HepG2 (cell line): ENCODE results near the gene MARCHF2. TPM values are rescaled to one million over a fixed set of nuclear protein-coding genes. Genes with fewer than 3 reads are reported as not detected.

Source experiments
- ATAC-seq: fragments of 200-7000 bp; cut with Tn5 transposase; 3 replicates; pipeline ENCODE4 v1.9.1; 2020; ENCODE audit warnings: mild to moderate bottlenecking, moderate library complexity
- BruUV-seq: library from RNA; stranded (reverse); fragments of 400-500 nt; replicated peaks from 2 replicates; lab custom pipeline; 2021; lab: Mats Ljungman, UMichigan
- CTCF ChIA-PET: fragments of 300-600 bp; formaldehyde crosslinking; extraction: SDS; loops from one replicate; lab custom pipeline; 2021; ENCODE audit warnings: low total read pairs, inconsistent platforms, low intra/inter-chr PET ratio; lab: Yijun Ruan, JAX
- POLR2A ChIA-PET: fragments of 350-600 bp; sonication (Branson Sonifier 250); formaldehyde crosslinking; loops from one replicate; lab custom pipeline; 2020; ENCODE audit warnings: antibody characterized with exemption, inconsistent platforms; lab: Yijun Ruan, JAX
- DNase-seq: peaks from one replicate; pipeline ENCODE4 v3.0.0-alpha.2; 2015; ENCODE audit warnings: low spot score
- FAIRE-seq: peaks from 3 replicates; lab custom pipeline; 2011; peaks lifted over from hg19 to GRCh38; lab: Jason Lieb, UNC
- H2AFZ ChIP-seq: one replicate; pipeline ENCODE4 v1.6.1; 2011; ENCODE audit warnings: low read length, inconsistent platforms
- H3K27ac ChIP-seq: fragments of 300-600 bp; 3 replicates; pipeline ENCODE4 v1.8.0; 2011; ENCODE audit warnings: mixed run types, mild to moderate bottlenecking, mixed read lengths, low read length, inconsistent platforms; ENCODE audit not compliant: insufficient read depth; ENCODE audit errors: extremely low read length
- H3K27me3 ChIP-seq, 2 experiments: fragments of 200-600 bp in 1 of 2; 2 replicates in 1 of 2; 3 replicates in 1 of 2; pipeline versions ENCODE4 v1.6.0 to v1.8.0; 2011; ENCODE audit warnings: low read length in 2 of 2, mild to moderate bottlenecking in 2 of 2, moderate library complexity in 2 of 2, inconsistent platforms in 1 of 2; ENCODE audit not compliant: insufficient read depth in 2 of 2, control insufficient read depth in 1 of 2
- H3K36me3 ChIP-seq, 2 experiments: fragments of 200-600 bp in 1 of 2; replicated peaks in 1 of 2; 2 replicates in 1 of 2; 3 replicates in 1 of 2; pipeline versions ENCODE4 v1.5.1 to v1.8.0; 2011; ENCODE audit warnings: low read length in 2 of 2, inconsistent platforms in 1 of 2; ENCODE audit not compliant: insufficient read depth in 2 of 2, control insufficient read depth in 1 of 2
- H3K4me1 ChIP-seq: 2 replicates; pipeline ENCODE4 v1.5.1; 2012; ENCODE audit warnings: low read length, inconsistent platforms; ENCODE audit not compliant: insufficient read depth
- H3K4me2 ChIP-seq: 2 replicates; pipeline ENCODE4 v1.6.0; 2011; ENCODE audit warnings: low read depth, low read length, inconsistent platforms
- H3K4me3 ChIP-seq, 3 experiments: fragments of 200-600 bp in 1 of 3; sonication (generic), shearing (Covaris generic) in 1 of 3; replicated peaks in 1 of 3; 2 replicates each; pipeline ENCODE4 v1.5.1; 2011 to 2016; ENCODE audit warnings: low read length in 3 of 3, inconsistent platforms in 2 of 3, low read depth in 2 of 3, mild to moderate bottlenecking in 2 of 3, control low read depth in 1 of 3, mixed read lengths in 1 of 3; ENCODE audit not compliant: insufficient read depth in 1 of 3
- H3K79me2 ChIP-seq: one replicate; pipeline ENCODE4 v1.6.1; 2011; ENCODE audit warnings: low read length, inconsistent platforms; ENCODE audit not compliant: insufficient read depth
- H3K9ac ChIP-seq: 2 replicates; pipeline ENCODE4 v1.6.0; 2011; ENCODE audit warnings: mild to moderate bottlenecking, low read depth, low read length, inconsistent platforms; ENCODE audit not compliant: insufficient read depth
- H3K9me3 ChIP-seq: 2 replicates; pipeline ENCODE4 v1.5.1; 2012; ENCODE audit warnings: mild to moderate bottlenecking, low read length
- H4K20me1 ChIP-seq: 2 replicates; pipeline ENCODE4 v1.6.0; 2011; ENCODE audit warnings: inconsistent platforms, mild to moderate bottlenecking, low read length, moderate library complexity; ENCODE audit not compliant: insufficient read depth
- AGO2 ChIP-seq: fragments of 200-400 bp; formaldehyde crosslinking; optimal IDR thresholded peaks from 2 replicates; pipeline ENCODE3; 2017; ENCODE audit warnings: mild to moderate bottlenecking, low read depth, low read length, moderate library complexity
- ETV5 ChIP-seq: IDR thresholded peaks from 2 replicates; pipeline ENCODE4 v1.6.1; 2018; ENCODE audit warnings: missing biosample characterization, missing genetic modification reagents, inconsistent platforms, borderline replicate concordance
- EZH2 ChIP-seq: conservative IDR thresholded peaks from 2 replicates; pipeline ENCODE4 v1.6.1; 2012; ENCODE audit warnings: mild to moderate bottlenecking, low read depth, low read length, moderate library complexity
- JUND ChIP-seq: sonication (generic); formaldehyde crosslinking; IDR thresholded peaks from 2 replicates; pipeline ENCODE4 v1.8.0; 2022; ENCODE audit warnings: mild to moderate bottlenecking, missing genetic modification reagents
- KDM5A ChIP-seq: fragments of 200-600 bp; sonication (generic); IDR thresholded peaks from 2 replicates; pipeline ENCODE4 v1.7.0; 2018; ENCODE audit warnings: antibody characterized with exemption, mild to moderate bottlenecking, low read length, borderline replicate concordance
- MTF2 ChIP-seq: sonication (generic); formaldehyde crosslinking; IDR thresholded peaks from 2 replicates; pipeline ENCODE4 v1.5.0; 2020; ENCODE audit warnings: missing genetic modification reagents, borderline replicate concordance
- NFE2L1 ChIP-seq: sonication (generic); formaldehyde crosslinking; IDR thresholded peaks from 2 replicates; pipeline ENCODE4 v1.4.0; 2020; ENCODE audit warnings: missing genetic modification reagents, mild to moderate bottlenecking, borderline replicate concordance
- ZBTB3 ChIP-seq: sonication (generic); formaldehyde crosslinking; IDR thresholded peaks from 2 replicates; pipeline ENCODE4 v1.4.0; 2020; ENCODE audit warnings: low read depth, mild to moderate bottlenecking, moderate library complexity, missing genetic modification reagents, borderline replicate concordance
- ZNF124 ChIP-seq: sonication (generic); formaldehyde crosslinking; IDR thresholded peaks from 2 replicates; pipeline ENCODE4 v1.4.0; 2020; ENCODE audit warnings: missing genetic modification reagents
- ZNF256 ChIP-seq: sonication (generic); formaldehyde crosslinking; conservative IDR thresholded peaks from 2 replicates; pipeline ENCODE4 v1.4.0; 2020; ENCODE audit warnings: missing genetic modification reagents
- ZNF274 ChIP-seq: sonication (generic); formaldehyde crosslinking; IDR thresholded peaks from 2 replicates; pipeline ENCODE4 v1.5.1; 2020; ENCODE audit warnings: mild to moderate bottlenecking, missing genetic modification reagents
- ZNF343 ChIP-seq: sonication (generic); formaldehyde crosslinking; IDR thresholded peaks from 2 replicates; pipeline ENCODE4 v1.4.0; 2020; ENCODE audit warnings: mild to moderate bottlenecking, missing genetic modification reagents
- ZNF713 ChIP-seq: sonication (generic); formaldehyde crosslinking; IDR thresholded peaks from 2 replicates; pipeline ENCODE4 v1.4.0; 2020; ENCODE audit warnings: mild to moderate bottlenecking, missing genetic modification reagents
- ZNF782 ChIP-seq: sonication (generic); formaldehyde crosslinking; IDR thresholded peaks from 2 replicates; pipeline ENCODE4 v1.4.0; 2020; ENCODE audit warnings: missing genetic modification reagents, mild to moderate bottlenecking, borderline replicate concordance
- ZSCAN25 ChIP-seq: sonication (generic); formaldehyde crosslinking; IDR thresholded peaks from 2 replicates; pipeline ENCODE4 v1.8.0; 2022; ENCODE audit warnings: mild to moderate bottlenecking, missing genetic modification reagents
- WGBS: methylation state at CpG from one replicate; pipeline ENCODE4 v1.1.6; 2017; ENCODE audit warnings: low lambda C conversion rate; 5-methylcytosine and 5-hydroxymethylcytosine counted together
- in situ Hi-C: cut with HindIII; loops from 2 replicates; pipeline ENCODE4 v1.10.0; 2017; ENCODE audit warnings: low pct_unique_long_range_greater_than_20kb; ENCODE audit not compliant: extremely low pct_ligation_motif_present
- intact Hi-C: fragments of 100-400 bp; cut with micrococcal nuclease; formaldehyde crosslinking; loops from one replicate; pipeline ENCODE4 v1.10.0; 2022; ENCODE audit not compliant: unreplicated experiment
- polyA plus RNA-seq, 8 experiments: library from polyadenylated mRNA; depleted of rRNA in 3 of 8; stranded (reverse) in 7 of 8; unstranded in 1 of 8; fragments of >200 nt; fragmentation: Illumina TruSeq in 4 of 8; extraction: Trizol in 4 of 8; gene quantifications; 2 replicates each; pipeline versions ENCODE4 v1.2.1 to v1.2.3, GENCODE V29; 2011 to 2016; ENCODE audit warnings: low read depth in 4 of 8, missing spikeins in 1 of 8, mixed read lengths in 1 of 8; ENCODE audit not compliant: insufficient read depth in 1 of 8
- total RNA-seq, 5 experiments: library from RNA; depleted of rRNA; stranded (reverse); fragments of >200 nt; fragmentation: Illumina TruSeq; extraction: Trizol; gene quantifications; 2 replicates each; pipeline ENCODE4 v1.2.3, GENCODE V29; 2016; ENCODE audit warnings: low read depth in 1 of 5
- TF ChIP-seq, protein P1 (sequence below): sonication (generic); formaldehyde crosslinking; IDR thresholded peaks from 2 replicates; pipeline ENCODE4 v1.4.0; 2020; ENCODE audit warnings: mild to moderate bottlenecking, missing genetic modification reagents
- TF ChIP-seq, protein P2 (sequence below): sonication (generic); formaldehyde crosslinking; IDR thresholded peaks from 2 replicates; pipeline ENCODE4 v1.8.0; 2022; ENCODE audit warnings: mild to moderate bottlenecking, missing genetic modification reagents
- TF ChIP-seq, protein P3 (sequence below): sonication (generic); formaldehyde crosslinking; IDR thresholded peaks from 2 replicates; pipeline ENCODE4 v1.4.0; 2020; ENCODE audit warnings: missing genetic modification reagents

The MARCHF2 gene
- total and polyA plus RNA-seq, 2 of the 13 experiments (the other 11 are each of a cell fraction or from before 2014, with no cell fraction given): 12.7 to 13.0 TPM

DNA sequence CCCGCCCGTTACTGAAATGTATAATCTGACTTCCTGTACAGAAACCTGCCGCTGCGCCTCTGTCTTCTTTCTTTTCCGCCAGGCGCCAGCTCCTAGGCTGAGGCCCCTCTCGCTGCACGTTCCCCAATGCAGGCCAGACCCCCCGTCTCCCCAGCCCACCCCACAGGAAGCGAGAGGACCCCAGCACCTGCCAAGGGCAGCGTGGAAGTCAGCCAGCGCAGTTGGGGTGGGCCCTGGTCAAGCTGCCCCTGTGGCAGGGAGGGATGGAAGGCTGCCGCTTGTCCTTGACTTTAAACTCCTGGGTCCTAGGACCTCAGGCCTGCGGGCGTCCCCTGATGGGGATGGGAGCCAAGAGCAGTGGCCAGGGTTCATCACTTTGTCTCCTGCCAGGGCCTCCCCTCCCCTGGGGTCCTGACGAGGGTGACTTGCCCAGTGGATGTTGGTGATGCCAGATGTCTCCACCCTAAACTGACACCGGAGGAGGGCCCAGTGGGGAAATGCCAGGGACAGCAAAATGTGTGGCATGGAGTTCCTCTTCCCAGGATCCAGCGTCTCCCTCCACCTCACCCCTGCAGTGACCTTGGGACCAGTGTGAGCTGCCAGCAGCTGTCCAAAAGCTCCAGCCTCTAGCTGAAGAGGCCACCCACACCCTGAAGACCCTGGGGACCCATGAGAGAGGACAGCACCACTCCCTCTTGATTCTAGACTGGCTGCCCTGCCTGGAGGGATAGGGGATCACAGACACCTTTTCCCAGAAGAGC lies 8.5 kb upstream of the MARCHF2 start:
- DNase-seq: no peak
- Histone ChIP-seq H3K4me3 (no peak overlapping the region), H2AFZ (no peak overlapping the region), H3K9ac (no peak overlapping the region), H3K4me2 (no peak overlapping the region), H4K20me1 (no peaks in the 10 kb centered on the region), H3K79me2 (no peaks in the 10 kb centered on the region), H3K36me3 (peaks cover 9 to 20% of the 10 kb centered on the region in 2 experiments; a peak in 4 of 5 replicates), H3K27me3 (no peaks in the 10 kb centered on the region), H3K9me3 (no peaks in the 10 kb centered on the region), H3K4me1 (0 out of 2 replicates have a peak, but pooled peaks cover 16% of the 10 kb centered on the region), H3K27ac (no peak overlapping the region)
- 97% methylated on average over 11 of the region's 18 CpGs for WGBS
- peak; percentile 18 for ATAC-seq
- POLR2A ChIA-PET: interaction anchor here (0.5 to 1.7 kb wide), 5 partner anchors 9 to 109 kb away, joined by 3 to 6 read pairs (median 4); partner anchors contain the start of genes MARCHF2 and ZNF414
- CTCF ChIA-PET: no interaction called here
- BruUV-seq: no TSS peak
- TF ChIP-seq ZNF274 (CRISPR knock-in tag) (no peak), KDM5A (no peak), JUND (CRISPR knock-in tag) (no peak), MTF2 (CRISPR knock-in tag) (no peak), ZNF713 (no peak), ETV5 (CRISPR knock-in tag) (no peak), ZBTB3 (CRISPR knock-in tag) (no peak), ZNF124 (CRISPR knock-in tag) (no peak), EZH2 (no peak), AGO2 (peak; percentile 20), ZNF343 (CRISPR knock-in tag) (no peak), ZNF782 (CRISPR knock-in tag) (no peak), ZNF256 (CRISPR knock-in tag) (no peak), NFE2L1 (CRISPR knock-in tag) (no peak), ZSCAN25 (CRISPR knock-in tag) (peak; percentile 98)
- TF ChIP-seq, protein P1, sequence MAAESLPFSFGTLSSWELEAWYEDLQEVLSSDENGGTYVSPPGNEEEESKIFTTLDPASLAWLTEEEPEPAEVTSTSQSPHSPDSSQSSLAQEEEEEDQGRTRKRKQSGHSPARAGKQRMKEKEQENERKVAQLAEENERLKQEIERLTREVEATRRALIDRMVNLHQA (CRISPR knock-in tag): no peak
- TF ChIP-seq, protein P2, sequence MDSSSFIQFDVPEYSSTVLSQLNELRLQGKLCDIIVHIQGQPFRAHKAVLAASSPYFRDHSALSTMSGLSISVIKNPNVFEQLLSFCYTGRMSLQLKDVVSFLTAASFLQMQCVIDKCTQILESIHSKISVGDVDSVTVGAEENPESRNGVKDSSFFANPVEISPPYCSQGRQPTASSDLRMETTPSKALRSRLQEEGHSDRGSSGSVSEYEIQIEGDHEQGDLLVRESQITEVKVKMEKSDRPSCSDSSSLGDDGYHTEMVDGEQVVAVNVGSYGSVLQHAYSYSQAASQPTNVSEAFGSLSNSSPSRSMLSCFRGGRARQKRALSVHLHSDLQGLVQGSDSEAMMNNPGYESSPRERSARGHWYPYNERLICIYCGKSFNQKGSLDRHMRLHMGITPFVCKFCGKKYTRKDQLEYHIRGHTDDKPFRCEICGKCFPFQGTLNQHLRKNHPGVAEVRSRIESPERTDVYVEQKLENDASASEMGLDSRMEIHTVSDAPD (CRISPR knock-in tag): no peak
- TF ChIP-seq, protein P3, sequence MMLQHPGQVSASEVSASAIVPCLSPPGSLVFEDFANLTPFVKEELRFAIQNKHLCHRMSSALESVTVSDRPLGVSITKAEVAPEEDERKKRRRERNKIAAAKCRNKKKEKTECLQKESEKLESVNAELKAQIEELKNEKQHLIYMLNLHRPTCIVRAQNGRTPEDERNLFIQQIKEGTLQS (CRISPR knock-in tag): no peak
- in situ Hi-C loops: no loop called here
- intact Hi-C loops: no loop called here
- FAIRE-seq: no peak
